Liver (tissue), 3 donors: ENCODE measurements around the gene PAIP2.

ENCODE experiments used
- CTCF ChIP-seq: fragments of 150-350 bp; IDR thresholded peaks from 2 replicates; pipeline ENCODE4 v1.5.1; 2017; ENCODE audit warnings: improper control_type of control experiment, low read depth, low read length; ENCODE audit not compliant: missing input control
- FOXA1 ChIP-seq: IDR thresholded peaks from 2 replicates; pipeline ENCODE4 v1.6.1; 2016; ENCODE audit warnings: antibody characterized with exemption
- GABPA ChIP-seq, 2 donors: IDR thresholded peaks in 1 of 2; conservative IDR thresholded peaks in 1 of 2; 2 replicates each; pipeline ENCODE4 v1.6.1; 2016; ENCODE audit warnings: antibody characterized with exemption in 2 of 2, mild to moderate bottlenecking in 1 of 2, moderate library complexity in 1 of 2
- JUND ChIP-seq, 2 donors: IDR thresholded peaks; 2 replicates each; pipeline ENCODE4 v1.6.1; 2016; ENCODE audit warnings: antibody characterized with exemption in 2 of 2
- RAD21 ChIP-seq, 2 donors: IDR thresholded peaks; 2 replicates each; pipeline ENCODE4 v1.6.1; 2016; ENCODE audit warnings: antibody characterized with exemption in 2 of 2, mild to moderate bottlenecking in 2 of 2
- REST ChIP-seq: IDR thresholded peaks from 2 replicates; pipeline ENCODE4 v1.6.1; 2016; ENCODE audit warnings: antibody characterized with exemption, mild to moderate bottlenecking
- SP1 ChIP-seq: IDR thresholded peaks from 2 replicates; pipeline ENCODE4 v1.6.1; 2018; ENCODE audit warnings: antibody characterized with exemption, mild to moderate bottlenecking
- TAF1 ChIP-seq: conservative IDR thresholded peaks from 2 replicates; pipeline ENCODE4 v1.6.1; 2016; ENCODE audit warnings: antibody characterized with exemption, mild to moderate bottlenecking
- YY1 ChIP-seq: IDR thresholded peaks from 2 replicates; pipeline ENCODE4 v1.6.1; 2016; ENCODE audit warnings: antibody characterized with exemption, mild to moderate bottlenecking
- TF ChIP-seq, protein P1 (sequence below): IDR thresholded peaks from 2 replicates; pipeline ENCODE4 v1.6.1; 2016; ENCODE audit warnings: antibody characterized with exemption
- donor health status: healthy.
- donor health status: healthy.

- TF ChIP-seq CTCF (no peak), YY1 (no peak), TAF1 (no peak), GABPA (IDR thresholded peaks at IDR 0.05 in 1 of 2, conservative IDR thresholded peaks at IDR 0.05 in 1 of 2) (no peak), REST (no peak), RAD21 (IDR thresholded peaks at IDR 0.05) (no peak), JUND (IDR thresholded peaks at IDR 0.05) (no peak), FOXA1 (no peak), SP1 (no peak)
- TF ChIP-seq, protein P1, sequence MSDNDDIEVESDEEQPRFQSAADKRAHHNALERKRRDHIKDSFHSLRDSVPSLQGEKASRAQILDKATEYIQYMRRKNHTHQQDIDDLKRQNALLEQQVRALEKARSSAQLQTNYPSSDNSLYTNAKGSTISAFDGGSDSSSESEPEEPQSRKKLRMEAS, result no peak
Observed at GRCh38 chr5:139388198-139388821, 46.7 kb downstream of the PAIP2 start.
